ENCODE measurements around the gene DISC1.
A peak's percentile ranks its signal among the peaks of the same experiment; 100 is the strongest.

Gene DISC1

DNA sequence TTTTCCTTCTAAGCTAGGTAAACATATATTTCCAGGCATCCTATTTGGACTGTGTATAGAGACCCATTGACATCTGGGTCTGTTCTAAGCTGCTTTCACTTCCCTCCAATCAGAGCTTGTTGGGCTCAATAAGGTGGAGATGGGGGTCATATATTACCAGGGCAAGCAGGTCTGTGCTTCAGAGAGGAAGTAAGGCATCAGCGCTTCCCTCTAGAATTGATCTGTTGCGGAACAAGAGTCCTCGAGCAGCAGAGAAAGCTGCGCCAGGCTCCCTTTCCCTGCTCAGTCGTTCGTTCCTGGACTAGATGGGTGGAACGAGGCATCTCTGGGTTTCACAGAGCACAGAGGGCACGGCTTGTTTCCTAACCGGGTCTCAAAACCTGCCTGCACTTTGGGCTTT lies 63.5 kb downstream of the DISC1 start:
- H2AFZ ChIP-seq (ENCODE audit: low read depth, low read length) = peak overlapping the region; percentile 43
- peaks cover 10% of the 10 kb centered on the region; the same call in 1 of the 2 replicates for H3K4me1 ChIP-seq (ENCODE audit: low read length)
- H3K36me3 ChIP-seq (replicated peaks; ENCODE audit: low read depth, low read length) = no peaks in the 10 kb centered on the region
- H3K79me2 ChIP-seq (ENCODE audit: low read length) = no peaks in the 10 kb centered on the region
- no peaks in the 10 kb centered on the region; the same call in 1 of the 2 replicates for H4K20me1 ChIP-seq (ENCODE audit: insufficient read depth, low read length)
- peak overlapping the region; percentile 57 for H3K4me3 ChIP-seq (ENCODE audit: low read length)
- H3K27me3 ChIP-seq (ENCODE audit: low read depth, low read length) = peaks cover 7% of the 10 kb centered on the region; the same call in 1 of the 2 replicates
- H3K27ac ChIP-seq (ENCODE audit: low read length) = no peak overlapping the region
- H3K9ac ChIP-seq (ENCODE audit: low read length) = no peak overlapping the region
- H3K4me2 ChIP-seq (ENCODE audit: low read length) = peak overlapping the region; percentile 69
- no peaks in the 10 kb centered on the region for H3K9me3 ChIP-seq (ENCODE audit: insufficient read depth, low read length)
- TF ChIP-seq, protein P1, sequence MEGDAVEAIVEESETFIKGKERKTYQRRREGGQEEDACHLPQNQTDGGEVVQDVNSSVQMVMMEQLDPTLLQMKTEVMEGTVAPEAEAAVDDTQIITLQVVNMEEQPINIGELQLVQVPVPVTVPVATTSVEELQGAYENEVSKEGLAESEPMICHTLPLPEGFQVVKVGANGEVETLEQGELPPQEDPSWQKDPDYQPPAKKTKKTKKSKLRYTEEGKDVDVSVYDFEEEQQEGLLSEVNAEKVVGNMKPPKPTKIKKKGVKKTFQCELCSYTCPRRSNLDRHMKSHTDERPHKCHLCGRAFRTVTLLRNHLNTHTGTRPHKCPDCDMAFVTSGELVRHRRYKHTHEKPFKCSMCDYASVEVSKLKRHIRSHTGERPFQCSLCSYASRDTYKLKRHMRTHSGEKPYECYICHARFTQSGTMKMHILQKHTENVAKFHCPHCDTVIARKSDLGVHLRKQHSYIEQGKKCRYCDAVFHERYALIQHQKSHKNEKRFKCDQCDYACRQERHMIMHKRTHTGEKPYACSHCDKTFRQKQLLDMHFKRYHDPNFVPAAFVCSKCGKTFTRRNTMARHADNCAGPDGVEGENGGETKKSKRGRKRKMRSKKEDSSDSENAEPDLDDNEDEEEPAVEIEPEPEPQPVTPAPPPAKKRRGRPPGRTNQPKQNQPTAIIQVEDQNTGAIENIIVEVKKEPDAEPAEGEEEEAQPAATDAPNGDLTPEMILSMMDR (IDR thresholded peaks at IDR 0.05; ENCODE audit: low read depth, low read length) = no peak
- TF ChIP-seq EZH2phosphoT487 (IDR thresholded peaks at IDR 0.05; ENCODE audit: low read depth) = no peak

DNA sequence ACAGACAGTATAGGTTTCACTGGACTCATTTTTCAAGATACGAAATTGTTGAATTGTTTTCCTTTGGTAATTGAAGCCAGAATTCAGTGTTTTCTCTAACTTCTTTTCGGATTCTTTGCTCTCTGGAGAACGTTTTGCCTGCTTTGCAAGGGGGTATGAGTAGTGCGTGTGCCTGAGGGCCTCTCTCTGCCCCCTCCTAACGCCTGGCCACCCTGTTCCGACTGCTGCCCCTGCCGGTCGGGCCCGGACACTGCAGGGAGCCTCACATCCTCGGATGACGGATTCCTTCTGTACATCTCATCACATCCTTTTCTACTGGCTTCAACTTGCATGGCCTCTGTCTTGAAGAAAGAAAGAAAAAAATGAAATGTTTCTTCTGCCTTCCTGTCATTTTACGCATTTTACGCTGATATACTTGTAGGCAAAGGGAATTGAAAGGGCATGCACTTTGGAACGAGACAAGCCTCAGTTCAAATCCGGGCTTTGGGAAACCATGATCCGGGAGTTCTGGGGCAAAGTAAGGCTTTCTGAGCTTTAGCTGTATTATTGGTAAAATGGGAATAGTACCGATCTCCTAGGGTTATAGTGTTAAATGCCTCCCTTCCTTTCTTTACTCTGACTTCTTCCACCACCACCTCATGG lies 65.1 kb downstream of the DISC1 start:
- Histone ChIP-seq H3K4me3 (ENCODE audit: low read length) (no peak overlapping the region), H3K9ac (ENCODE audit: low read length) (no peak overlapping the region), H3K79me2 (ENCODE audit: low read length) (no peaks in the 10 kb centered on the region), H3K36me3 (replicated peaks; ENCODE audit: low read depth, low read length) (no peaks in the 10 kb centered on the region), H3K27me3 (ENCODE audit: low read depth, low read length) (peaks cover 7% of the 10 kb centered on the region; the same call in 1 of the 2 replicates), H4K20me1 (ENCODE audit: insufficient read depth, low read length) (no peaks in the 10 kb centered on the region; the same call in 1 of the 2 replicates), H3K27ac (ENCODE audit: low read length) (no peak overlapping the region), H3K4me2 (ENCODE audit: low read length) (peak overlapping the region; percentile 17), H3K4me1 (ENCODE audit: low read length) (peaks cover 10% of the 10 kb centered on the region; the same call in 1 of the 2 replicates), H3K9me3 (ENCODE audit: insufficient read depth, low read length) (no peaks in the 10 kb centered on the region), H2AFZ (ENCODE audit: low read depth, low read length) (no peak overlapping the region)
- TF ChIP-seq, protein P1 (IDR thresholded peaks at IDR 0.05; ENCODE audit: low read depth, low read length) = peak; percentile 78
- TF ChIP-seq EZH2phosphoT487 (IDR thresholded peaks at IDR 0.05; ENCODE audit: low read depth) = no peak

DNA sequence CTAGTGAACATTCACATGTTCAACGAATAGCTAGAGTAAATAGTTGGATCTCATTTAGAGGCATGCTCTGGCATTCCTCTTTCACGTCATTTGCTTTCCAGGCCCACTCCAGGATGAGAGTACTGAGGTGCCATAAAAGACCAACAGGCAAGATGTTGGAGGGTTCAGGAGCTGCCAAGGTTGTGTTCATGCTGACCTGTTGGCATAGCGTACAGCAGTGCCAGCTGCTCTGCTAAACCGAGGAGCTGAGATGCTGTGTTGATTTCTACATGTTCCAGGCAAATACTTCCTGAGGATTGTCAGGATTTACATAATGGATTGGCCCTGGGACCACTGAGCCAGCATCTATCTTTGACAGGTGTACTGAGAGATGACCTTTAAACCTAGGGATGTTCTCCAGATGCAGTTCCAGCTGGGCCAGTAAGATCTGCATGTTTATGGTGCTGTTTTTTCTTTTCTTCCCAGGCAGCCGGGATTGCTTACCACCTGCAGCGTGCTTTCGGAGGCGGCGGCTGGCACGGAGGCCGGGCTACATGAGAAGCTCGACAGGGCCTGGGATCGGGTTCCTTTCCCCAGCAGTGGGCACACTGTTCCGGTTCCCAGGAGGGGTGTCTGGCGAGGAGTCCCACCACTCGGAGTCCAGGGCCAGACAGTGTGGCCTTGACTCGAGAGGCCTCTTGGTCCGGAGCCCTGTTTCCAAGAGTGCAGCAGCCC lies 66.9 kb downstream of the DISC1 start:
- Histone ChIP-seq H3K4me3 (ENCODE audit: low read length) (no peak overlapping the region), H3K4me1 (ENCODE audit: low read length) (peaks cover 10% of the 10 kb centered on the region; the same call in 1 of the 2 replicates), H3K4me2 (ENCODE audit: low read length) (no peak overlapping the region), H3K27me3 (ENCODE audit: low read depth, low read length) (peaks cover 7% of the 10 kb centered on the region; the same call in 1 of the 2 replicates), H3K79me2 (ENCODE audit: low read length) (no peaks in the 10 kb centered on the region), H3K9ac (ENCODE audit: low read length) (no peak overlapping the region), H3K27ac (ENCODE audit: low read length) (no peak overlapping the region), H3K36me3 (replicated peaks; ENCODE audit: low read depth, low read length) (no peaks in the 10 kb centered on the region), H3K9me3 (ENCODE audit: insufficient read depth, low read length) (no peaks in the 10 kb centered on the region), H2AFZ (ENCODE audit: low read depth, low read length) (no peak overlapping the region), H4K20me1 (ENCODE audit: insufficient read depth, low read length) (no peaks in the 10 kb centered on the region; the same call in 1 of the 2 replicates)
- TF ChIP-seq, protein P1 (IDR thresholded peaks at IDR 0.05; ENCODE audit: low read depth, low read length) = no peak
- no peak for TF ChIP-seq EZH2phosphoT487 (IDR thresholded peaks at IDR 0.05; ENCODE audit: low read depth)

DNA sequence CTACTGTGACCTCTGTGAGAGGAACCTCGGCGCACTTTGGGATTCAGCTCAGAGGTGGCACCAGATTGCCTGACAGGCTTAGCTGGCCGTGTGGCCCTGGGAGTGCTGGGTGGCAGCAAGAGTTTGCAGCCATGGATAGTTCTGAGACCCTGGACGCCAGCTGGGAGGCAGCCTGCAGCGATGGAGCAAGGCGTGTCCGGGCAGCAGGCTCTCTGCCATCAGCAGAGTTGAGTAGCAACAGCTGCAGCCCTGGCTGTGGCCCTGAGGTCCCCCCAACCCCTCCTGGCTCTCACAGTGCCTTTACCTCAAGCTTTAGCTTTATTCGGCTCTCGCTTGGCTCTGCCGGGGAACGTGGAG lies 67.5 kb downstream of the DISC1 start:
- no peaks in the 10 kb centered on the region; the same call in 1 of the 2 replicates for H4K20me1 ChIP-seq (ENCODE audit: insufficient read depth, low read length)
- no peak overlapping the region for H3K9ac ChIP-seq (ENCODE audit: low read length)
- H3K36me3 ChIP-seq (replicated peaks; ENCODE audit: low read depth, low read length) = no peaks in the 10 kb centered on the region
- no peak overlapping the region for H3K4me3 ChIP-seq (ENCODE audit: low read length)
- no peaks in the 10 kb centered on the region for H3K9me3 ChIP-seq (ENCODE audit: insufficient read depth, low read length)
- H3K4me2 ChIP-seq (ENCODE audit: low read length) = no peak overlapping the region
- H3K79me2 ChIP-seq (ENCODE audit: low read length) = no peaks in the 10 kb centered on the region
- peaks cover 10% of the 10 kb centered on the region; the same call in 1 of the 2 replicates for H3K4me1 ChIP-seq (ENCODE audit: low read length)
- 0 out of 2 replicates have a peak, but pooled peaks cover 7% of the 10 kb centered on the region for H3K27me3 ChIP-seq (ENCODE audit: low read depth, low read length)
- TF ChIP-seq, protein P1 (IDR thresholded peaks at IDR 0.05; ENCODE audit: low read depth, low read length) = no peak
- TF ChIP-seq EZH2phosphoT487 (IDR thresholded peaks at IDR 0.05; ENCODE audit: low read depth) = no peak
- H3K27ac ChIP-seq (ENCODE audit: low read length) = no peak overlapping the region
- no peak overlapping the region for H2AFZ ChIP-seq (ENCODE audit: low read depth, low read length)
